C1 segment of cervical spinal cord (tissue), 14 donors: ENCODE data around the gene CXCL11.
"Not testable (repeated sequence)": the region's sequence is repeated elsewhere in the genome, so short reads cannot be mapped to it uniquely, and the experiment has no call there.

Experiments used
- DNase-seq, 14 donors: peaks; one replicate each; lab custom pipeline; 2025; lab: John Stamatoyannopoulos, UW

CXCL11 gene

DNA sequence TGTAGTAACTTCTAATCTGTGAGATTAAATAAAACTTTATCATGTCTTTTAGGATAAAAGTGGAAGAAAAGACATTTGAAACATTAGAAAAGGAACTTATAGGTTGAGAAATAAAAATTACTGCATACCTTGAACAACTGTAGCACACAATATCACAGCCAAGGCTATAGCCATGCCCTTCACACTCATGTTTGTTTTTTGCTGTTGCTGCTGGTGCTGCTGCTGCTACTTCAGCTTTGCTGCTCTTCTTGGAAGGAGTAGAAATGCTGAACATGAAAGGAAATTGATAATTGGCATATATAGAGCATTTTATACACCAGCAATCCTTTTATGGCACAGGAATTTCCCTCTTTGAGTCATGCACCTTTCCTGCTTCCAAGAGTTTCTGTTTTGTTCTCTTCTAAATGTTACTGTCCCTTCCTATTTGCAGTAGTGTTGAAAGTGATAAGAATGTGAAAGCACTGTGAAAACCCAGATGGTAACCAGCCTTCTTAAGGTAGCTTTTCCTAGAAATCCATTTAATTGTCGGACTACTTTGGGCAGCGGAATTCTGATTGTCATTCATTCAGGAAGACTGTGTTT lies at the start of gene CXCL11:
Gene CXCL11, minus strand, starts transcription at position 272 of the 582 bp plus-strand sequence. Its CDS starts 83 bp downstream, at position 189.
- DNase-seq = no peak

DNA sequence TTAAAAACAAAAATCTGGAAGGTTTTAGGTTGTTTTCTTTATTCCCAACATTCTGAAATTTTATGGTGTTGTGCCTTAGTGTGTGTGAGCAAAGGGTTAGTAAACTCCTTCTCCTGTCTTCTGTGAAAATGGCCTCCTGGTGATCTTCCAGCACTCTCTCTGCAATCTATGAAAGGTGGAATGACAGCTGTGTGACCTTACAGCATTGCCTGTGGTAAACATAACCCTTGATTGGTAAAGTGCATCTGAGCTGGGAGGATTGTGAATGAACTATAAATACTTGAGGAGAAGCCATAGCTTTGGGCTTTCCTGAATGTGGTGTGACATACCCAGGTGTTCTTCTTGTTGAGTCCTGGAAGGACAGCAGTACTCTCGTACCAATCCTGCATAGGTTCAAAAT lies 48.7 kb upstream of the CXCL11 start:
- DNase-seq = no peak

DNA sequence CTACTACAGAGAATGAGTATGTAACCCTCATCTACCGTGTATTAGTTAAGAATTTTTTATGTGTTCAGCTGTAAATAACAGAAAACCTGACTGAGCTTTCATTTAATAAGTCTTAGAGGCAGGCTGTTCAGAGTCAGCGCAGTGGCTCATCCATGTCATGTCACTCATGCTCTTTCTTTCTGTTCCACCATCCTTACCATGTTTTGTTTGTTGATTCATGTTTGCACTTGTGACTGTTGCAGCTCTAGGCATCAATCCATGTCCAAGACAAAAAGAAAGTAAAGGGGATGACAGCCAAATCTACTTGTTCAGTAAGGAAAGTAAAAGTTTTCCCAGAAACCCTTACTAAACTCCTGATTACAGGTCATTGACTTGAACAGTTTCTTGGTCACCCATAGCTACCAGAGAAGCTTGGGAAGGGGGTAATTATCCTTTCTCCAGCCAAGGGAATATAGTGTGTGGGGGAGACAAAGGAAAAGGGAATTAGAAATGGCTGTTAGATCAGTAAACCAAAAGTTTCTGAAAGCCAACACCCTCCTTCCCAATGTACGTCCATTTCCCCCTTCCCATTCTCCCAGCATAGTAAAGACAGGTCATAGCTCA lies 47.6 kb upstream of the CXCL11 start:
- no peak for DNase-seq

DNA sequence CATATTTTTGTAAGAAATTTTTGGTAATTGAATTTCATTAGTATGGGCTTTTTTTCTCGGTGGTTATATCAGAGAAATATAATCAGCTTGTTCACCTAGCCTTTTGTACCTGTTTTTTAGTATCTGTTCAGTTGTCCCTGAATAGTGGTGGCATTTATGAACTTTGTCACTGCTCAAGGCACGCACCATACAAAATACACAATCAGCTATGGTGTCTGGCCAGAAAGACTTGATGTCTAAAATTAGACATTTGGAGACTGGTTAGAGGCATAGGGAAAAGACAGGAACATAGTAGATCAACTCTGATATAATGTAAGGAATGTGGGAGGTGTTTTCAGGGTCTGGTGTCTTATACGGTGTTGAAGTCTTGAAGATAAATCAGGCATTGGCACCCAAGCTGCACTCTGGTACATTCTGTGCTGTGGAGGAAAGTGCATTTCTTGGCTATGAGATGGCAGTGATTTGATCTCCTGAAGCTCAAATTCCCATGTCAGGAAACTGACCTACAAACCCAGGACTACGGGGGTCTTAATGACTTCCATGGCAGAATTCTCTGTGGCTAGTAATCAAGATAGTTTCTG lies 42.3 kb upstream of the CXCL11 start:
- DNase-seq = no peak

DNA sequence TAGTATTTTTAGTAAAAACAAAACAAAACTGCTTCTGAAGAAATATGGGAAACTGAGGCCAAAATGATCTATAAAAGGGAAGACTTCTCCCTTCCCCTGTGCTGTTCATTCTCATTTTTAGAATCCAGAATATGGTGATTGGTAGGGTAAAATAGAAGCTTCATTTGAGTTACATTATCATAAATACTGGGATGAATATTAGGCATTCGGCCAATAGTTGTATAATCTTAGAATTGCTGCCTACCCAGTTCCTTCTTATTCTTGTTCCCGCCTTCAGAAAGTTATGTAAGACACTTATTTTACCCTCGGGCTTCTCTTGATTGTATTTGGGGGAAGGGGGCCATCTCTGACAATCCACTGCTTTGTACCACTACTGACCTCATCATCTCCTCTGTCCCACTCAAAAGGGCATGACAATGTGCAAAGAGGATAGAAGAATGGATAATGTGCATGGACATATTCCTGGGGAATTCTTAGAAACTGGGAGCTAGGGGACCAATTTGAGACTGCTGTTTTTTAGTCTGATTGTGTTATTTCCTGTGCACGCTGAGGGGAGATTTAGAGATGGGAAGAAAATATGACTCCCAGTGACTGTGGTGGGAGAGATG lies 39.2 kb upstream of the CXCL11 start:
- no peak for DNase-seq

DNA sequence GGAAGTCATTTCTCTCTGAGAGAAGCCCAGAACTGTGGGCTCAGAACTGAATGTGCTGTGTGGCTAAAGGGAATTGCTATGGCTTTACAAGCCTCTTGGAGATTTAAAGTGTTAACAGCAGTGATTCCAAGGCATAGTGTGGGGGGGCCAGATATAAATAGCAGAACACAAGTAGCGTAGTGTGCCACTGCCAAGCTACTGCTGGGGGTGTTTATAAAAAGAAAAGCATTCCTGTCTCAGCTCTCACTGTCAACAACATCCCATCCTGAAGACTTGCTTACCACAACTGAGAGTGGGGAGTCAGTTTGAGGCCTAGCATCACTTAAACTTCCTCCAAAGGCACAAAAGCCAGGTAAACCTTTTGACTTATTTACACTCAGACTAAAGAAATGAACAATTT lies 38.6 kb upstream of the CXCL11 start, which contains the start of gene ART3:
Gene ART3, plus strand, starts transcription at position 242 of the 400 bp plus-strand sequence. CDS start 1,181 bp downstream, outside the sequence.
- peak in 2 of 14 donors; percentile 3 to 50 for DNase-seq

DNA sequence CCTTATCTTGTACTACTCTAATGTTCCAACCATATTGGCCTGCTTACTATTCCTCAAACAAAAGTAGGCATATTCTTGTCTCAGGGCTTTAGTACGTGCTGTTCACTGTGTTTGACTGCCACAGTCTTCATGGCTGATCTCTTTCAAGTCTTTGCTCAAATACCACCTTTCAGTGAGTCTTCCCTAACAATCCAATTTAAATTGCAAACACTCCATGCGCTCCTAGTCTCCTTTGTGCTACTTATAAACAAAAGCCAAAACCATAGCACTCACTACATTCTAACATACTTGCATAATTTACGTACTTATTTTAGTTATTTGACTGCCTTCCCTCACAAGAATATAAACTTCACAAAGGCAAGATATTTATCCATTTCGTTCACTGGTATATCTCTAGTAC lies 36.9 kb upstream of the CXCL11 start:
- no peak for DNase-seq

DNA sequence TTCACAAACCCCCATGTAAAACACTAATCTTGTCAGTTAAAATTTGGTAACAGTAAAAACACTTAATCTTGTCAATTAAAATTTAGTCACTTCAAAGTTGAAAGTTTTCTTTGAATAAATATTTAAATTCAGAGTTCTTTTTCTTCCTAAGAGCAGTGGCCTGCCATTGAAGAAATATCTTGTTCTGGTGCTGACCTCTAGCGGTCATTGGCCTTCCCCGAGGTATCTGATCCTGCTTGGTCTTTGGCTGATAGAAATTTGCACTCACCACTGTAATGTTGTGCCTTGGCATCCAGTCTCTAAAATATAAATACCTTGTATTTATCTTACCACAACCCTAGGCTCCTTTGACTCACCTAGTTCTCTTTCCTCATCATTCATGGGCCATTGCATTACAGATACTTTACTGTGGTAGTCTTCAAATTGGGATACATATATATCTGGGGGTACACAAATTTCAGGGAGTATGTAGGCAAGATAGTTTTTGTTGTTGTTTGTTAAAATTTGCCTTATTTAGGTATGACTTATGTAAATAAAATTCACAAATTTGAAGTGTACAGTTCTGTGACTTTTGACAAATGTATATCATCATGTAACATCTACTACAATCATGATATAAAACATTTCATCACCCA lies 31.9 kb upstream of the CXCL11 start:
- peak in 11 of 14 donors; percentile 3 to 47 (median 31) for DNase-seq

DNA sequence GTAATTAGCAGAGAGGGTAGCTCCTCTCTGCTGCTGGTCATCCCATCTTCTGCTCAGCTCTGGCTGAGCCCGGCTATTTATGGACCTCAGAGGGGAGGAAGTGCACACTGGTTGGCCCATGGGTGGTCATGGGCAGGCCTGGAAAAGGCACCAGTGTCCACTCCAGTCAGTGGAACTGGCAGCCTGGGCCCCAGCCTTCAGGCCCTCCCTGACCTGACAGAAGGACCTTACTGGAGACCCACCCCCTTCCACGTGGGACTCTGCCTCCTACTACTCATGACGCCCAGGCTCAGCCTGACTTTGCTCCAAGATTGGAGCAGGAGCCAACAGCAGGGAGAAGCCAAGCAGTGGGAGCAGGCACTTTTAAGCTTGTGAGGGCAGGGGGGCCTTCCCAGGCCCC lies 30.7 kb upstream of the CXCL11 start:
- no peak for DNase-seq

DNA sequence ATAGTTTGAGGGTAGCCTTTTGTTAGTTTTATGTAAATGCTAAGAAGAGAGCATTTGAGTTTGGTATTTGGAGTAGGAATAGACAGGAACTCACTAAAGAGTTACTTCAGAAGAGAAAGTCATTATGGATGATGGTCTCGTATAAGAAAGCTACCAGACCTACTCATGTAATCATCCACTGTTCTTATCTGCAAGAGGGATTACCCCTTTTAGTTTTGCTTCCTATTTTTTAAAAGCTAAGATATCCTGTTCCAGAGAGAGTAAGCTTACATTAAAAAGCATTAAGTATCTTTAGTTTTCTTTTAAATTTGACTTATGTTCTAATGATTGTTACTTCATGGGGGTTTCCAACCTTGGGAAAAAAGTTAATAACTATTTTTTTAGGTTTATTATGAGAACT lies 26.1 kb upstream of the CXCL11 start:
- DNase-seq = no peak

DNA sequence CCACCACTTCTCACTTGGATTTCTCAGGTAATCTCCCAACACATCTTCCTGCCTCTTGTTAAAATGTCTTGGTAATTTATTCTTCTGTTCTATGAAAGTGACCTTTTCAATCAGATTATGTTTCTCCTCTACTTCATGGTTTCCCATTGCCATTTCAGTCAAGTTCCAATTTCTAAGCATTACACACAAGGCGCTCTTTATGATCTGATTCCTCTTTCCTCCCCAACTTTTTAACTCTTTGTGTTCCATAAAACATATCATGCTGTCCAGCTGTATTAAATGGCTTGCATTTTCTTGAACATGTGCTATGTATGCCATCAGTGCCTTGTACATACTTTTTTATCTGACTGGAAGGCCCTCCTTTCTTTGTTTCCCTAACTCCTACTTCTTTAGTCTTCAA lies 25.6 kb upstream of the CXCL11 start:
- DNase-seq = no peak

DNA sequence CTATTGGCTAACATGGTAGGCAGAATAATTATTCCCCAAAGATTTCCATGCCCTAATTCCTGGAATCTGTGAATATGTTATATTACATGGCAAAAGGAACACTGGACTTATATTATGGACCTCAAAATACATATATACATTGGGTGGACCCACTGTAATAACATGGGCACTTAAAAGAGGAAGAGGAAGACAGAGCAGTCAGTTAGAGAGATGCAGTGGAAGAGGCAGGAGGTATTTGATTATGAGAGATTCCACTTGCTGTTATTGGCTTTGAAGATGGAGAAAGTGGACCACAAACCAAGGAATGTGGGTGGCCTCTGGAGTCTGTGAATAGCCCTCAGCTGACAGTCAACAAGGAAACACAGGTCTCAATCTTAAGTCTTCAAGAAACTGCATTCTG lies 24.6 kb upstream of the CXCL11 start:
- no peak for DNase-seq

DNA sequence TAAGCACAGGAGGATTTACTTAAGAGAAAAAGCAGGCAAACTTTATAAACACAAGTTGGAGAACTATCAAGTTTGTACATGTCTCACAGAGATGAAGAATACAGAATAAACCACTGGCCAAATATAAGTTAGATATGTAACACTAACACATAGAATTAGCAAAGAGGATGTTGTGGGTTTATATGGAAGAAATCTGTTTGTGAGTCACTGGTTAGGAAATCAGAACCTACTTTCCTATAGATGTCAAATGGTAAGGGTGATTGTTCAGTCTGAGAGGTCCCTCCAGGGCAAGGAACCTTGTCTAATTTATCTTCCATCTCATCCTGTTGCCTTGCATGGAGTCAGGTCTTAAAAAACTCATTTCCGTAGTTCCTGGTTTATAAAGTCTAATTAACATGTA lies 23.9 kb upstream of the CXCL11 start:
- no peak for DNase-seq

DNA sequence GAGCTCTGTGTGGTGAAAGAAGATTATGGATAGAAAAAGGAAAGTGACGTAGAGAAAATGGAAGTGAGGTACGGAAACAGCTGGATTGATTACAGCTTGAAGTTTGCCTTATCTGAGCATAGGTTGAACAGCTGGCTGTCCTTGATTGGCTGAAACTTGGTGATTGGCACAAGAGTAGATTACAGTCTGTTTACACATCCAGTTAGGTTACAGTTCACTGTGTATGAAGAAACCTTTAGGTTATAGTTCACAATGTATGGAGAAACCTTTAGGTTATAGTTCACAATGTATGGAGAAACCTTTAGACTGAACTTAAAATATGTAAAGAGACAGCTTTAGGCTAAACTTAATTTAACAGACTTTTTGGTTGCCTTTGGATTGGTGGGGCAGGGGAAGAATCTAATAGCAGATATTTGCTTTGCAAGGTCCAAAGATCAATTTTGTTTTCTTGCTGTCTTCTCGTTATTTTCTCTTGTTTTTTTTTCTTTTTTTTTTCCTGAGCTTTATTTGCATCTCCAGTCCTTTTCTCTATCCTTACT lies 23.1 kb upstream of the CXCL11 start:
- no peak for DNase-seq

DNA sequence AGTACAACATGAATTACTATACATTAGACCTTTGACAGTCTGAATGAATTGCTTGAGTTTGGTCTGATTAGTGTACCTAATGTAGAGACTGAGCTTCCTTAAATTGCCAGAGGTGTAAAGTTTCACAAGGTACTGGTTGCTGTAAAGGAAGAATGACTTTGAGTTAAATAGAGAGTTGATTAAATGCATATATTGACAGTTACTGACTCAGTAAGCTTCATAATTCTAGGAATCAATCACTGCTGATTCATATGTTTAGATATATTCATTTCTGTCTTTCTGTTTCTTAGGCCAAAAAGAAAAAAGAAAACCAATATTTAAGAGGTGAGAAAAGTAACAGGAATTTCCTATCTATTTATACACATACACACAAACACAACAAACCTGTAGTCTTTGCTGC lies 22.4 kb upstream of the CXCL11 start:
- no peak for DNase-seq

DNA sequence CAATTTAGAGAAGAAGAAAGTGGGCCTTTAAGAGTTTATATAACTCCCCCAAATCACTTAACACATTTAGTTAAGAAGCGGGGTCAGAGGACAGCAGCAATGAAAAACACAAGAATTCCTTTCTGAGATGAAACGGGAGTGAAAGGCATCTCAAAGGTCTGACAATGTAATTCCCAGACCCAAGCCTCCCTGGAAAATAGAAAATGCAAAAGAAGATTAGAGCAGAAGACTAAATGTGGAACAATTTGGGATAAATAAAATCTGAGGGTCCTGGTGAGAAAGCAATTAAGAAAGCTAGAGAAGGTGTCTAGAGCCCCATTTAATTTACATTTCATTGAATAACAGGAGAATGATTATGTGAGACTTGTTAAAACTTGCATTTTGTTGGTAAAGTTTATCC lies 19.6 kb upstream of the CXCL11 start:
- DNase-seq = no peak

DNA sequence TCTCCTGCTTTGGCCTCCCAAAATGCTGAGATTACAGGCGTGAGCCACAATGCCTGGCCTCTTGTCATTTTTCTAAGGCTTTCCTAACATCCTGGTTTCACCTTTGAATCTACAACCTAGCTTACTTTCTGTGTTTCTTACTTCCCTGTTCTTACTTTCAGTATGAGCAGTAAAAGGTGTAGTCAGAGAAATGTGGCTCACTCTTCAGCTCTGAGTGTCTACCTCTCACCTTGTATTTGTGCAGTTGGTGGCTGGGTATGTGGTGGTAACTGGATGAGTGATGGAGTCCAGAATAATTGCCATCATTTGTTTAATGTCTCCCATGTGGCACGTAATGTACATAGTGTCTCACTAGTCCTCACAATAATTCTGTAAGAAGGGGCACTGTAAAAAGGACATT lies 19.1 kb upstream of the CXCL11 start:
- no peak for DNase-seq

DNA sequence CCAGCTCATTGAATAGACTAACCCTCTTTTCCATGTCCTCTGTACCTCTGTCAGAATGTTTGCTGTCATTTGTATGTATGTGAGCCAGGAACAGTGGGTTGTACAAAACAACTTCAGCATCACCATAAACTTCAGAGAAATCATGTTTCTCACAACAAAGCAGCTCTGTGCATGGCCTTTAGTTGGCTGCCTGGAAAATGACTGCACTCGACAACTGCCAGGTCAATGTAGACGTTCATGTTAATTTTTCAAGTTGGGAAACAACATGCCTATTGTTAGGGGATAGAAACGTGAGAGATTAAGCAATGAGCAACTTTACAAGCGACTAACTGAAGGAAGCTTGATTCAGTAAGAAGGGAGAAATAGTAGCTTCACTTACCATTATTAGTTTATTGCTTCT lies 17.9 kb upstream of the CXCL11 start:
- no peak for DNase-seq

DNA sequence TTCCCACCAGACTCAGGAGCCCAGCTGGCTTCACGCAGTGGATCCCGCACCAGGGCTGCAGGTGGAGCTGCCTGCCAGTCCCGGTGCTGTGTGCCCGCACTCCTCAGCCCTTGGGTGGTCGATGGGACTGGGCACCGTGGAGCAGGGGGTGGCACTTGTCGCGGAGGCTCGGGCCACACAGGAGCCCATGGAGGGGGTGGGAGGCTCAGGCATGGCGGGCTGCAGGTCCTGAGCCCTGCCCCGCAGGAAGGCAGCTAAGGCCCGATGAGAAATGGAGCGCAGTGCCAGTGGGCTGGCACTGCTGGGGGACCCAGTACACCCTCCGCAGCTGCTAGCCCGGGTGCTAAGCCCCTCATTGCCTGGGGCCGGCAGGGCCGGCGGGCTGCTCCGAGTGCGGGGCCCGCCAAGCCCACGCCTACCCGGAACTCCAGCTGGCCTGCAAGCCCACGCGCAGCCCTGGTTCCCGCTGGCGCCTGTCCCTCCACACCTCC lies 14.7 kb upstream of the CXCL11 start:
- DNase-seq = not testable (repeated sequence)

DNA sequence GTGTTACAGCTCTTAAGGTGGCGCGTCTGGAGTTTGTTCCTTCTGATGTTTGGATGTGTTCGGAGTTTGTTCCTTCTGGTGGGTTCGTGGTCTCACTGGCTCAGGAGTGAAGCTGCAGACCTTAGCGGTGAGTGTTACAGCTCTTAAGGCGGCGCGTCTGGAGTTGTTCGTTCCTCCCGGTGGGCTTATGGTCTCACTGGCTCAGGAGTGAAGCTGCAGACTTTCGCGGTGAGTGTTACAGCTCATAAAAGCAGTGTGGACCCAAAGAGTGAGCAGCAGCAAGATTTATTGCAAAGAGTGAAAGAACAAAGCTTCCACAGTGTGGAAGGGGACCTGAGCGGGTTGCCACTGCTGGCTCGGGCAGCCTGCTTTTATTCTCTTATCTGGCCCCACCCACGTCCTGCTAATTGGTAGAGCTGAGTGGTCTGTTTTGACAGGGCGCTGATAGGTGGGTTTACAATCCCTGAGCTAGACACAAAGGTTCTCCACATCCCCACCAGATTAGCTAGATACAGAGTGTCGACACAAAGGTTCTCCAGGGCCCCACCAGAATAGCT lies 14.1 kb upstream of the CXCL11 start:
- not testable (repeated sequence) for DNase-seq

DNA sequence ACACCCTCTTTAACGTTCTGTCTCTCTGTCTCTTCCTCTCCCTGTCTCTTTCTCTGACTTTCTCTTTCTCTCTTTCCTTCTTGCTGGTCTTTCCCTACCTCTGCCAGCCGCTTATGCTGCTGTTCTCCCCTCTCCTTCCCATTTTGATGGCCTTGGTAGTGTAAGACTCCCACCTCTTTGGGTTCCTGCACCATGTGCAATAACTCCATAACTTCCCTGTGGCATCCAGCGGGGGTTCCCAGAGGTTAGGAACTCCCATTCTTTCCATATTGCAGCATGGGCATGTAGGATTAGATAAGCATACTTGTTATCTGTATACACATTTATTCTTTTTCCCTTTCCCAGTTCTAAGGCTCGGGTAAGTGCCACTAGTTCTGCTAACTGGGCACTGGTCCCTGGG lies 8.8 kb upstream of the CXCL11 start:
- DNase-seq = not testable (repeated sequence)

DNA sequence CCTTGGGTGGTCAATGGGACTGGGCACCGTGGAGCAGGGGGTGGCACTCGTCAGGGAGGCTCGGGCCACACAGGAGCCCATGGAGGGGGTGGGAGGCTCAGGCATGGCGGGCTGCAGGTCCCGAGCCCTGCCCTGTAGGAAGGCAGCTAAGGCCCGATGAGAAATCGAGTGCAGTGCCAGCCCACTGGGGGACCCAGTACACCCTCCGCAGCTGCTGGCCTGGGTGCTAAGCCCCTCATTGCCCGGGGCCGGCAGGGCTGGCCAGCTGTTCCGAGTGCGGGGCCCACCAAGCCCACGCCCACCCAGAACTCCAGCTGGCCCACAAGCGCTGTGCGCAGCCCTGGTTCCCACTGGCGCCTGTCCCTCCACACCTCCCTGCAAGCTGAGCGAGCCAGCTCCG lies 7.4 kb upstream of the CXCL11 start:
- not testable (repeated sequence) for DNase-seq
